HG02970 (cell line): Measurements from ENCODE around the gene ARMC12.
A peak's percentile ranks its signal among the peaks of the same experiment; 100 is the strongest.

Source experiments
- ATAC-seq: cut with Tn5 transposase; IDR thresholded peaks from one replicate; pipeline ENCODE4 v1.9.1; 2021; ENCODE audit warnings: mild to moderate bottlenecking, moderate library complexity, moderate number of reproducible peaks; ENCODE audit not compliant: unreplicated experiment, low FRiP score

The ARMC12 gene

DNA sequence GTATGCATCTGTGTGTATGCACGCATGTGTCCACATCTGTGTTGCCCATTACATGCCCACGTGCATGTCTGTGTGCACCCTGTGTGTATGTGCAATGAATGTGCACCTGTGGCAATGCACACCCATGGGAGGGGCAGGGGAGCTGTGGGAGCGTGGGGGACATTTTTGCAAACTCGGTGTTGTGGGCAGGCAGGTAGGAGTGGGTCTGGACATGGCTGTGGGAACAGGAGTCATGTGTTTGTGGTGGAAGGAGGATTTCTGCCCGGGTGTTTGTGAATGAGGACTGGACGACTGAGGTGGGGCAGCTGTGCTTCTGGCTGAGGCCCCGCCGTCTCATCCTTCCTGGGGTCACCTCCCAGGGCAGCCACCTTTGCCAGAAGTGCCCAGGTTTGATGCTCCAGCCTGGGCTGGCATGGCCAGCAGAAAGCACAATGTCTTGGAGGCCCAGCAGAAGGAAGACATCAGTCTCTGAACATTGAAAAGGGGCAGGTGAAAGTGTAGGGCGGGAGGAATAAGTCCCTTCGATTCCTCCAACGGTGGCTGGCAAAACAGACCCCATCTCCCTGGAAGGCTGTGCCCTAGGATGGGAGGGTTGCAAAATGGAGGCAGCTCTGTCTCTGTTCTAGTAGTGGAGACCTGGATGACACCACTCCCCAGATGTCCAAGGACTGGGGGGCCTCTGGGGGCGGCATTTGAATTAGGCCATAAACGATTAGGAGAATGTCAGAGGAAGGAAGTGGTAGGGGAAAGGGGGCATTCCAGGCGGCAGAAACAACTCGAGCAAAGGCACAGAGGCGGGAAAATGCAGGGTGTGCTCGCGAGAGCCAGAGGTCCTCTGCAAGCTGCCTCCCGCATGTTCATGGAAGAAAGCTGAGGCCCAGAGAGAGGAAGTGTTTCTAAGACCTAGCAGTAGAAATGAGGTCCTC, 19.1 kb upstream of the ARMC12 start:
- no peak for ATAC-seq

DNA sequence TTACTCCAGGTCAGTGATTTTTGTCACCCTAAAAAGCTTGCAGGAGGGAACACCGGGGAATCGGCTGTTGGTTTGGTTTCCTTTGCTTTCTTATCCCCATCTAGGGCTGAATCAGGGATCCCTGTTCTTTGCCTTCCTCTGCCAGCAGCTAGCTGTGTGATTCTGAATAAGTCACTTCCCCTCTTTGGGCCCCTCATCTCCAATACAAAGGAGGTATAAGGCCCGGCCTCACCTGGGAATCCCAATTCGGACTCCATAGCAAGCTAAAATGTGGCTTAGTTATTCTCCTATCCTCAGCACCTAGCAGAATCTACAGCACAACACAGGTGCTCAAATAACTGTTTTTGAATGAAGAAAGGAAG, 18.5 kb upstream of the ARMC12 start:
- no peak for ATAC-seq

DNA sequence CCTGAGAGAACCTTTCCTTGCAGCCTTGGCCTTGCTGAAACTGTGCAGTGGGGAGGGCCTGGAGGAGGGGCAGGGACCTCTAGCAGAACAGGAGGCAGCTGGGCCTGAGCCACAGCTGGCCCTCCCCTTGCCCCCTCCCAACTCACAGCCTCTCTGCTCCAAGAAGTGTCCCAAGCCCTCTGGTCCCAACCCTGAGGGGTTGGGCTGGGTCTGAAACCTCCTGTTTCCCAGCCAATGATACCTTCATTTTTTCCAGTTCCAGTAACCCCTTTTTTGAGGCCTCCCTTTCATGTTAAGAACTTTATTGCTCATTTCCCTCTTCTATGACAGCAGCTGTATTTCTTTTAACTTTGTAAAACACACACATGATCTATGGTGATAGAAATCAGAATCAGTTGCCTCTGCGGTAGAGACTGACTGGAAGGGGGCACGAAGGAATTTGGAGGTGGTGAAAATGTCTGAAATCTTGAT, 17.9 kb upstream of the ARMC12 start:
- no peak for ATAC-seq

DNA sequence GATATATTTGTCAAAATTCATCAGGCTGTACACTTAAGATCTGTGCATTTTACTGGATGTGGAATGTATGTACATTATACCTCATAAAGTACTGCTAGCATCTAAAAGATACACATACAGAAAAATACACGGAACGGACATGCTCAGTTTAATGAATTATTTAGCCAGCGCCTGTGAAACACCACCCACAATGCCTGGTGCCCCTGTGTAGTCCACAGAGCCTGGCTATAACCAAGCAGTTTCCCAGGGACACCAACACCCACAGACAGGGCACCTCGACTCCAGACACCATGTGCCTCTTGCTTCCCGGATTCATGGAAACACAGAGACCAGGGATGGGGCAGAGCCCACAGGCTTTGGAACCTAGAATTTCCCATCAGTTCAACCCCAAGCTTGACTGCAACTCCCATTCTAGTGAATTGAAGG, 17.4 kb upstream of the ARMC12 start:
- ATAC-seq: peak; percentile 22

DNA sequence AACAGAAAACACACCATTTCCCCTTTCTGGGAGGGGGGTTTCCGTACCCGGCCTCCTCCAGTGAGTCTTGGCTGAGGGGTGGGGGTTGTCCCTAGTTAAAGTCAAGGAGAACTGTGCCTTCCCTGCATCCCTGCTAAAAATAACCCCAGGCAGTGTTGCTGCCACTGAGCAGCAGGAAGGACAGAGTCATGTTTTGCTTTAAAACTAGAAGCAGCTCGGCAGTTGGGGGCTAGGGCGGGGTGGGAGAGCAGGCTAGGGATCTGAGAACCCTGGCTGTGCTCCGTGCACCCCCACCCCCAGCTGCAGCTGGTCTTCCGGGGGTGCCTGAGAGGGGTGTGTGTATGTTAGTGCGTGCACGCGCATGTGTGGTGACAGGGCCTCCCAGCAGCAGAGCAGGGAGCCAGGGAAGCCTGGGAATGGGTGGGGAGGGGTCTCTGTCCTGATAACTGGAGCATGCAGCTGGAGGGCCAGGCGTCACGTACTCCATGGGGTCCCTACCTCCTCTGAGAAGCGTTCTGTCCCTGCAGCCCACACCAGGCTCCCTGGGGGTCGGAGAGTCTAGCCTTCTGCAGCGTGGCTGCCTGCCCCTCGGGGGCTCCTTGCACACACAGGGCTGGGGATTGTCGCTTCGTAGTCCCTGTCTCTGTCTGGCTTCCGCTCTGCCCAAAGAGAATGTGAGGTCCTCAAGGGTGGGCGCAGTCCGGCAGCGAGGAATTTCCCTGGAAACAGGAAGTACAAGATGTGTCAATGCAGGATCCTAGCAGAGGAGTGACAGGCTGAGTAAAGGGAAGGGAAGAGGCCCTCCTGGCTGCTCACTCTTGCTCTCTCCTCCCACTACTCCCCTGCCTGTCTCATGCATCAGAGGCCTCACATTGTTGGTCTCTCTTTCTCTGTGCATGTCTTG, 16.8 kb upstream of the ARMC12 start:
- ATAC-seq: peak; percentile 60

DNA sequence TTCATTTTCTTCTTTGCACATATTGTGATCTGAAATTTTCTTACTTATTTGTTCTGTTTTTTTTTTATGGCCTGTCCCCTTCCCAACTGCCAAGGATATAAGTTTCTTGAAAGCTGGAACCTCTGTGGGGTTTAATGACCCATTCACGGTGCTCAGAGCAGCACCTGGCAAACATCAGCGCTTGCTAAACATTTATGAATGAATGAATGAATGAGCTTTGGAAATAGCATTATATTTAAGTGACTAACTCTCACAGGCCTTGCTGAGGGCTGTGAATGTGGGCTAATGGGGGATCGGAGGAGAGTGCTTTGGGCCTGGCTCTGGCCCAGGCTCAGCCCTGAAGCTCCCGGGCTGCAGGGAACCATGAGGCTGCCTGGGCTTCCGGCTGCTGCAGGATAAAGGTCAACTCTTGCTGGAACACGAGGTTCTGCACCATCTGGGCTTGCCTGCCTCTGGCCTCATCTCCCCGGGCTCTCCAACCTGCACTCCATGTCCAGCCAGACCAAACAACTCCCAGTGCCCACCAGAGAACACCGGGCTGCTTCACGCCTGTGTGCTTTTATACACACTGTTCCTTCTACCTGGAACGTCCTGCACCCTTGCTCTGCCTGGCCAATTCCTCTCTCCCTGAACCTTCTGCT, 14.6 kb upstream of the ARMC12 start:
- no peak for ATAC-seq

DNA sequence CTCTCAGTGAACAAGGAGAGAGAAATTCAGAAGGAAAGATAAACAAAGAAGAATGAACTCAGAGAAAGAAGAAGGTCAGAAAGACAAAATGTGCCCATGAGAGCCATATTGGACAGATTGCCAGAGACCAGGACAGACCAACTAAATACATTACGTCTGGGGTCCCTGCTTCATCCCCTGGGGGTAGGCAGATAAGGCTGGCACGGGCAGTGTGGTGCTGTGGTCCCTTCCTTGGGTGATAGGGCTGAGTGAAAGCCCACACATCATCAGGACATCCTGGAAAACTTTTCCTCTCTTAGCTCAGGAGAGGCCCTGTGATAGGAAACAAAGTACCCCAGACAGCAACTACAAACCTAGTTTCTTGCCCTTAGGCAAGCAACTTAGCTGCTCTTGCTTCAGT, 13.2 kb upstream of the ARMC12 start:
- no peak for ATAC-seq

DNA sequence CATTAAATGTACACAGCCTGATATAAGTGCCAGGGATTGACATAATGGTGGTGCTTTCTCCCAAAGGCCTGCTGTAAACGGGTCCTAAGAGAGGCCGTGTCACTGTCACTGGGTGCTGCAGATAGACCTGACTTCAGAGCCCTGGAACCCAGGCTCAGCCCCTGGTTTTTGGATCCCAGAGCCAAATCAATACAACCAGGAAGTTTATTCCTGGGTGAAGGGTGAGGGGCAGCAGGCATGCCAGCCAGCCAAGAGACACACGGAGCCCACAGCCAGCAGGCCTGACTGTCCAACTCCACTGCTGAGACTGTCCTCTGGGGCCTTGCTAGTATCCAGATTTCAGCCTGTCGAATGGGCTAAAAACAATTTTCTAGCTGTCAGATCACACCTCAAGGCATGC, 12.8 kb upstream of the ARMC12 start:
- no peak for ATAC-seq

DNA sequence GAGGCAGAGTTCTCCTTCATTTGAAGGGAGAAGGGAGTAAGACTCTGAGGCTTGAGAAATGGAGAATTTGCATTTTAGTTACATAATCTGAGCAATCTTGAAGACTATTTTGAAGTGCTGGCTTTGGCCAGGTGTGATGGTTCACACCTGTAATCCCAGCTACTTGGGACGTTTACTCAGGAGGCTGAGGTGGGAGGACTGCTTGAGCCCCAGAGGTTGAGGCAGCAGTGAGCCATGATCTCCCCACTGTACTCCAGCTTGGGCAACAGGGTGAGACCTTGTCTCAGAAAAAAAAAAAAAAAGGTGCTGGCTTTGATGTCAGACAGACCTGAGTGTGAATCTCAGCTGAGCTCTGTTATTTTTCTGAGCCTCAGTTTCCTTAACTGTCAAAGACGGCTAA, 12.4 kb upstream of the ARMC12 start:
- no peak for ATAC-seq

DNA sequence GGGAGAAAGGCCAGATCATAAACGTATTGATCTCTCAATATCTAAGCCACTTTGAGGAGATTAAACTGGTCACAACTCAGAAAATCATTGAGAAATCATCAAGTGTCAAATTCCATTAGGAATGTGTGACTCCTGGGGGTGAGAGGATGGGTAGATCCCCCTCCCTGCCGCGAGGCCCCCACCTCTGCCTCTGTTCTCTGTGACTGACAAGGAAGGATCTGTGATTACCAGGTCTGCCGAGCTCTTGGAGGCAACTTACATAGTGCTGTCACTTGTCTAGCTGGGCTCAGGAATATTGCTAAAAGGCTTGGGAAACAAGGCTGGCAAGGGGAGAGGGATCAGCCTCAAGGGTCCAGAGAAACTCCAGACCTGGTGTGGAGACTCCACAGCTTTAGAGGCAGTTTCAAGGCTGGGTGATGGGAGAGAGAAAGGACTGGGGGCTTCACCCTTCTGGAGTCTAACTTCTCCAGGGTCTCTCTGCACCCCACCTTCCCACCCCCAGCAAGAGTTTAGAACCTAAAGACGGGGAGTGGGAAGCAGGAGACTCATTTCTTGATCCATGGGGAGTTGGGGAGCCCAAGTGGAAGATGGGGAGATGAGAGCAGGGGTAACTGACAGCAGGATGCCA, 11.6 kb upstream of the ARMC12 start:
- ATAC-seq: no peak

DNA sequence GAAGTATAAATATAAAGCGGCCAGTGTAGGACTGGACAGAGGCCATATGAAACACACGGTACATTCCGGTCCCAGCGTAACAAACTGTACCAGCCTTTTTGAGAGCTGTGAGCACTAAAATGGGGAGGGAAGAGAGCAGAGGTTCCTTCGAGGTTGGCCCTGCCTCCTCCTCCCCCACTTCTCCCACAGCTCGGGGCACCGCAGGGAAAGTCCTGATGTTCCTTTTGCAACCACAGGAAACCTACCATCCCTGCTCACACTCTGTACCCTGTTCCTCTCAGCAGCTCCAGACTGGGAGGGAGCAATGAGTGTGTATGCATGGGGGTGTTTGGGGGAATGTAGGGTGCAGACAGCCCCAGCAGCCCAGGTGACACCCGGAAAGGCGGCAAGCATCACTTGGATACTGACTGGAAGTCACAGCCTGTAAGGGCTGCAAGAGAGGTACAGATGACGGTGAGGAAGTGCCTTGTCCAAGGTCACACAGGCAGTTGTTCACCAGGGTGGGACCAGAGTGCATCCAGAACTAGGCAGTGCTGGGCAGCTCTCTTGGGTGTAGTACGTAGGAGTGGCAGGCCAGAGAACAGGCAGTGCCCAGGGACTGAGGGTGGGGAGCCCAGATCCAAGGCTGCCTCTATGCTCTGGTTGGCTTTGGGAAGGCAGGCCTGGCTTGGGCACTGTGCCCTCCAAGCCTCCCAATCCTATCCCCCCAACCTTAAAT, 11.0 kb upstream of the ARMC12 start:
- no peak for ATAC-seq

DNA sequence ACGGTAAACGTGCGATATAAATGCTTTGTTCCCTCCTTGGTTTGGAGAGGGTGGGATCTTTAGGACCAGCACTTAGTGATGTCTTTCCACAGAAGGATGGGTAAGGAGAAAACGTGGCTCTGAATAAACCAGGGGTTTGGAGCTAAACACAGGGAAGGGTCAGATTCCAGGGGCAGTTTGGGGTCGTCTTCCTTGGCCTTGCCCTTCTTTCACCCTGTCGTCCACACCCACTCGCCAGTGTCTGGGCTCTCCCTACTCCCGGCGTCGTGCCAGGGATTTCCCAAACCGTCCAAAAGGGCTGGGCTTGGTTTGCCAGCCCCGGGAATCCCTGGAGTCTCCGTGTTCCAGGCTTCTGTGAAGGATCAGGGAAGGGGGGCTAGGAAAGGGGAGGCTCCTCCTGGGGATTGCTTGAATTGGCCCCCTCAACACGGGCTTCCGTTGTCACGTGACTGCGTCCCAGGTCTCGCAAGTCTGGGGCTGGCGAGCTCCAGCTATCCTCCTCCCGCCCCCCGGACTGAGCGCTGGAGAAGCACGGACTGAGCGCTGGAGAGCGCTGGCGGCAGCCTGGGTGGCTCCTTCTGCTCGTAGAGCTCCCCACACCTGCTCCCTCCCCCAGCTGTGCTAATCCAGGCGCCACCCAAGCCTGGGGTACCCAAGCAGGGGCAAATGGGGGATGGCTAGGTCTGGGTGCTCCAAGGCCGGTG, 9.4 kb upstream of the ARMC12 start:
- no peak for ATAC-seq

DNA sequence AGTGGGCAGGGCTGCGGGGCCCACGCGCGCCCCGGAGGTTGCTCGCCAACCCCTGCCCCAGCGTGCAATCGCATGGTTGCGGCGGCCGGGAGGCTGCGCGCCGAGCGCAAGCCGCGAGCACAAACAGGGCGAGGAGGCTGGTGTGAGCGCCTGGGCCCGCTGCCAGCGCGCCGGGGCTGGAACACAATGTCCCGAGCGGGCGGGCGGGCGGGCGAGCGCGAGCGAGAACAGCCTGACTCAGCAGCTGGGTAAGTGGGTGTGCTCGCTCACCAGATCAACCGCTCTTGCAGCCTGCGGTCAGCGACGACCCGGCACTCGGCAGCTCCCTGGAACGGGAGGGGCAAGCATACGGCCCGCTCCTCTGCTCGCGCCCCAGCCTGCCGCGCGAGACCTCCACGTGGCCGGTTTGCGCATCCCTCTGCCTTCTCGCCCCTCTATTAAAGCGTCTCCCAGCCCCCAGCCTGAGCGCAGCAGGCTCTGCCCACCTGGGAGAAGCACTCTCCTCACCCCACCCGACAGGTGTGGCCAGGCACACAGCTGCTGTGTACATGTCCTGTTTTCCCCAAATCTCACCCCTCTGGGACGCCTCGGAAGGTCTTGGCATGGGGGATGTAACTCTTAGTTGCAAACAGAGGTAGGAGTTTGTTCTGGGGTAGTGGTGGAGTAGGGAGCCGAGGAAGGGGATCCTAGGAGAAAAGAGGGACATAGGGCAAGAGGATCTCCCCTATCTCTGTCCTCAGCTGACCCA, 8.7 kb upstream of the ARMC12 start:
- no peak for ATAC-seq

DNA sequence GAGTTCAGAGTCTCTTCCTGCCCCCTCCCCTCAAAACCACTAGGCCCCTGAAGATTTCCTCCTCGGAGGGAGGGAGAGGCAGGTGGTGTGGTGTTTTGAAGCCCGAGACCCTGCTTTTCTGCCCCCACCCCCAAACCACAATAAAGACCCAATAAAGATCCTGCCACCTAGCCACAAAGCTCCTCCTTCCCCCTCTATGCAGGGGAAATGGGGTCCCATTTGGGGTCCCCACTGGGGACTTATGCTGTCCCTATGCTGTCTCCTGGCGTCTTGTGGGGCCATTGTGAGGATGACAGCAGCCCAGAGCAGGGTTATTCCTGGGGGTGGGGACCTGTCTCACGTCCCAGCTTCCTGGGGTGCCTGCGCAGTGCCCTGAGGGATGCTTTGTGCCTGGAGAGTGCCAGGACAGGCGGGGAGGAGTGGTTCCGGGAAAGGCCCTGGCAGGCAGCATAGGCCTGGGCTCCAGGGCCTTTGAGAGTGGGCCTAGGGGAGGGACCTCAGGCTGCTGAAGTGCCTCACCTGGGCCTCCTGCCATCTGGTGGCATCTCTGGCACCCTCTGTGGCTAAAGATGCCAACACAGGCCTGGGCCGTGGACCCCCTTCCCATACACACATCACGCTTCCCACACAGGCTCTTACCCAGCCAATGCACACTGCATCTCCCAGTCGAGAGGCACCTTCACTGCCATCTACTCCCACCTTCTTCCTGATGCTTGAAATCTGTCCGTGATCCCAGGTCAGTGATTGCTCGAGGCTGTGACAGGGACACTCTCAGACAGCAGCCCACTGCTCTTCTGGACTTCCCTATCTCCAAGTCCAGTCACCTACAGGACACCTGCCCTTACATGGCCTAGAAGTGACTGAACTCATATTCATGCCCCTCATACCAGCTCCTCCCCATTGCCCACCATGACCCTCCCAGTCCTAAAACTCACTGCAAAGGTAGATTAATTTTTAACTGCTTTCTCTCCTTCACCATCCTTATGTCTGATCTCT, 7.9 kb upstream of the ARMC12 start:
- ATAC-seq: no peak

DNA sequence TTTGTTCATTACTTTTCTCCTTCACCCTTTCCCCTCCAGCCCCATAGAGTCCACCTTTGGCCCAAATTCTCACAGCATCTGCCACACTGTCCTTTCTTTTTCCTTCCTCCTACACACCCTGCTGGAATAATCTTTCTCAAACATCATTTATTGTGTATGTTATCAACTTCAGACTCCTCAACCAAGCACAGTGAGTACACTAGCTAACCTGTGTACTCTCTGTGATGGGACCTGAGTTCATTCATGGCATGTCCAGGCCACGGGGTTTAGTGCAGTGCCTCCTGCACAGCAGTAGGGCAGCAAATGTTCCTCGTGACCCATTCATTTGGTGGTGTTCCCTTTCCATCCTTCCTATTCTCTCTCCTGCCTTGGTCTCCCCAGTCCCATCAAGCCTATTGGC, 7.1 kb upstream of the ARMC12 start:
- ATAC-seq: no peak

DNA sequence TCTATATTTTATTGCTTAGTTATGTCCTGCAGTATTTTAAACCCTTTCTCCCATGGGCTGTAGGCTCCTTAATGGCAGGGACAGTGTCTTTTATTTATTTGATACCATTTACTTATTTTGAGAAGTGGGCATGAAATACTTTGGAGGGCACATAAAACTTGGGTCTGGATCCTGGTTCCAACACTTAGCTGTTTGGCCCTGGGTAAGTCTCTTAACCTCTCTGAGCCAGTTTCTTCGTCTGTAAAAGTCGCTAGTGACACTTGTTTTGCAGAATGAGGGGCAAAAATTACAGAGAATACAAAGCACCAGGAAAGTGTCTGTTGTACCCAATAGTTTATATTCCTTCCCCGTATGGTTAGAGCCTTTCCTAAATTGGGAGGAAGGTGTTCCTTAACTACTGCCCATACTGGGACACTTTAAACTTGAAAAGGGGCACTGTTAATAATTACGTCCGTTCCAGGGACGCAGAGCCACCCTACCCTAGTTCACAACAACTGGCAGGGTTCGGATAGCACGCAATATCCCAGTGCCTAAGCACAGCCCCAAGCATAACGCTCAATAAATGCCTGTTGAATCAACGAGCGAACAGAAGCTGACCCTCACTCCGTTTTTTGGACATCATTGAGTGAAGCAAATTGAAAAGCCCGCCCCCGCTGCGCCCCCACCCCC, 6.0 kb upstream of the ARMC12 start:
- ATAC-seq: no peak

DNA sequence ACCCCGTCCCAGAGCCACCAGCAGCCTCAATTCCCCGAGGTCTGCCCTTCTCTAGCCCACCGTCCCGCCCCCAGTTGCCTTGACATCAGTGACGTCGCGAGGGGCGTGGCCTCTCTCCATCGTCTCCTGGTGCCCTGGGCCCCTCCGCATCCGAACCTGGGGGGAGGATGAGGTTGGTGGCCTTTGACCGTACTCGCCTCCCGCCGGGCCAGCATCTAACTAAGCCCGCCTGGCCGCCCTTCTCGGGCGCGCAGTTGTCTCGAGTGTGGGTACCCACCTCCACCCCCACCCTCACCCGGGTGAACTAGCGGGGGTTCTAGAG, 5.5 kb upstream of the ARMC12 start:
- peak; percentile 53 for ATAC-seq
